CD4-positive, alpha-beta T cell (primary cell): ENCODE data around the gene EDRF1. TPM values are rescaled to one million over a fixed set of nuclear protein-coding genes. Genes with fewer than 3 reads are reported as not detected.

Source experiments
- ATAC-seq: fragments of 200-7000 bp; cut with Tn5 transposase; one replicate; pipeline ENCODE4 v1.10.0; 2022; ENCODE audit warnings: mild to moderate bottlenecking; ENCODE audit not compliant: poor library complexity
- CTCF ChIA-PET: fragments of 350-600 bp; sonication (Branson Sonifier 250); formaldehyde crosslinking; loops from one replicate; lab custom pipeline; 2021; ENCODE audit warnings: antibody characterized with exemption, inconsistent platforms; lab: Charles Lee
- POLR2A ChIA-PET: fragments of 350-600 bp; sonication (Branson Sonifier 250); formaldehyde crosslinking; loops from one replicate; lab custom pipeline; 2021; ENCODE audit warnings: antibody characterized with exemption, inconsistent platforms; lab: Charles Lee
- DNase-seq, 14 experiments: peaks; one replicate each; pipeline ENCODE4 v3.0.0-alpha.2; 2013 to 2020; ENCODE audit warnings: mixed read lengths in 2 of 14
- H3K27ac ChIP-seq, 2 donors: one replicate each; pipeline versions ENCODE4 v1.5.1 to v1.7.0; 2013; ENCODE audit warnings: low read length in 2 of 2, low read depth in 1 of 2, mild to moderate bottlenecking in 1 of 2
- H3K27me3 ChIP-seq, 2 experiments: 1 replicate in 1 of 2; 2 replicates in 1 of 2; pipeline versions ENCODE4 v1.6.1 to v1.7.0; 2013; ENCODE audit warnings: low read length in 2 of 2, control low read depth in 1 of 2, mild to moderate bottlenecking in 1 of 2, moderate library complexity in 1 of 2; ENCODE audit not compliant: insufficient read depth in 2 of 2, control insufficient read depth in 1 of 2
- H3K36me3 ChIP-seq: one replicate; pipeline ENCODE4 v1.6.1; 2013; ENCODE audit warnings: low read length, control low read depth; ENCODE audit not compliant: insufficient read depth
- H3K4me1 ChIP-seq: one replicate; pipeline ENCODE4 v1.6.1; 2013; ENCODE audit warnings: low read length, control low read depth; ENCODE audit not compliant: insufficient read depth
- H3K4me3 ChIP-seq: one replicate; pipeline ENCODE4 v1.5.1; 2013; ENCODE audit warnings: mild to moderate bottlenecking, low read length, moderate library complexity
- H3K9me3 ChIP-seq, 2 experiments: 1 replicate in 1 of 2; 2 replicates in 1 of 2; pipeline versions ENCODE4 v1.6.1 to v1.7.0; 2013; ENCODE audit warnings: low read length in 2 of 2, mild to moderate bottlenecking in 2 of 2, control low read depth in 1 of 2, moderate library complexity in 1 of 2; ENCODE audit not compliant: control insufficient read depth in 1 of 2, insufficient read depth in 1 of 2
- H3K27ac Mint-ChIP-seq: one replicate; pipeline ENCODE4 v1.8.0; 2020; ENCODE audit warnings: mixed read lengths
- H3K27me3 Mint-ChIP-seq: one replicate; pipeline ENCODE4 v1.8.0; 2021; ENCODE audit warnings: mixed read lengths
- H3K36me3 Mint-ChIP-seq: one replicate; pipeline ENCODE4 v1.8.0; 2021; ENCODE audit warnings: low read depth, mixed read lengths
- H3K4me1 Mint-ChIP-seq: one replicate; pipeline ENCODE4 v1.8.0; 2021; ENCODE audit warnings: low read depth, mixed read lengths
- H3K4me3 Mint-ChIP-seq: one replicate; pipeline ENCODE4 v1.8.0; 2020; ENCODE audit warnings: mild to moderate bottlenecking, mixed read lengths
- H3K9me3 Mint-ChIP-seq: one replicate; pipeline ENCODE4 v1.8.0; 2020; ENCODE audit warnings: mixed read lengths
- CTCF ChIP-seq: fragments of 200-600 bp; IDR thresholded peaks from one replicate; pipeline ENCODE4 v1.8.0; 2022; ENCODE audit warnings: antibody characterized with exemption, mild to moderate bottlenecking
- intact Hi-C, 2 experiments: fragments of 100-400 bp; cut with DNase I in 1 of 2; cut with micrococcal nuclease in 1 of 2; formaldehyde crosslinking; loops; one replicate each; pipeline versions ENCODE4 v1.15.1 to v1.9.0; 2023 to 2025; cut with DNase I, micrococcal nuclease
- total RNA-seq, 174 experiments: library from RNA in 2 of 174; stranded (reverse) in 2 of 174; gene quantifications; one replicate each; pipeline ENCODE4 v1.2.3 and lab custom pipeline; 2021 to 2026

Gene EDRF1
- total RNA-seq, 2 experiments from 2014 or later: 39.0 to 39.8 TPM

GRCh38 chr10:125679436-125679835 is 40.1 kb upstream of the EDRF1 start:
- no peak for ATAC-seq
- no peak for TF ChIP-seq CTCF
- Mint-ChIP-seq H3K9me3 (peaks cover 17% of the 10 kb centered on the region), H3K4me3 (no peak overlapping the region), H3K36me3 (no peaks in the 10 kb centered on the region), H3K27me3 (peaks cover 32% of the 10 kb centered on the region), H3K27ac (no peak overlapping the region), H3K4me1 (no peaks in the 10 kb centered on the region)
- Histone ChIP-seq H3K36me3 (no peaks in the 10 kb centered on the region), H3K27me3 (peaks cover 0 to 7% of the 10 kb centered on the region in 2 experiments), H3K9me3 (peaks cover 13 to 29% of the 10 kb centered on the region in 2 experiments), H3K4me1 (no peaks in the 10 kb centered on the region), H3K4me3 (no peak overlapping the region), H3K27ac (no peak overlapping the region)
- DNase-seq: no peak
- ChIA-PET CTCF (no interaction called here), POLR2A (no interaction called here)
- intact Hi-C loops: no loop called here

- H3K27ac ChIP-seq: no peak within 1 kb of the TSS
- no peak within 1 kb of the TSS for H3K4me3 ChIP-seq
- Mint-ChIP-seq H3K4me1 (no peaks in the 10 kb centered on the region), H3K9me3 (peaks cover 1% of the 10 kb centered on the region), H3K27me3 (peaks cover 37% of the 10 kb centered on the region), H3K27ac (no peak within 1 kb of the TSS), H3K36me3 (no peaks in the 10 kb centered on the region), H3K4me3 (no peak within 1 kb of the TSS)
- POLR2A ChIA-PET: no interaction called here
- H3K9me3 ChIP-seq: peaks cover 0 to 15% of the 10 kb centered on the region in 2 experiments
- DNase-seq (no peak), ATAC-seq (no peak)
- no peaks in the 10 kb centered on the region for H3K4me1 ChIP-seq
- H3K36me3 ChIP-seq: no peaks in the 10 kb centered on the region
- peaks cover 0 to 11% of the 10 kb centered on the region in 2 experiments for H3K27me3 ChIP-seq
- intact Hi-C loops: no loop called here
- CTCF ChIA-PET: no interaction called here
- TF ChIP-seq CTCF: no peak
These were observed 36.4 kb upstream of the EDRF1 start, which contains the start of gene TEX36 for GRCh38 chr10:125683063-125683462. Gene TEX36, minus strand, starts transcription at chr10:125683163. Its CDS starts 174 bp downstream, at chr10:125682989.

- intact Hi-C loops: no loop called here
- Histone ChIP-seq H3K9me3 (peaks cover 0 to 7% of the 10 kb centered on the region in 2 experiments), H3K36me3 (no peaks in the 10 kb centered on the region), H3K4me1 (no peaks in the 10 kb centered on the region), H3K27ac (no peak overlapping the region), H3K4me3 (no peak overlapping the region), H3K27me3 (peaks cover 0 to 11% of the 10 kb centered on the region in 2 experiments)
- Mint-ChIP-seq H3K36me3 (no peaks in the 10 kb centered on the region), H3K27ac (no peak overlapping the region), H3K27me3 (peaks cover 42% of the 10 kb centered on the region), H3K4me3 (no peak overlapping the region), H3K4me1 (no peaks in the 10 kb centered on the region), H3K9me3 (no peaks in the 10 kb centered on the region)
- no peak for DNase-seq
- ChIA-PET POLR2A (no interaction called here), CTCF (no interaction called here)
- no peak for ATAC-seq
- no peak for TF ChIP-seq CTCF
These were observed 35.7 kb upstream of the EDRF1 start for GRCh38 chr10:125683821-125684220.
